IMR-90 (cell line): ENCODE results near the gene SLC16A1.

Source experiments
- CTCF ChIP-seq: conservative IDR thresholded peaks from 2 replicates; pipeline ENCODE4 v1.5.1; 2012; ENCODE audit warnings: mild to moderate bottlenecking, low read depth, low read length, improper control_type of control experiment
- POLR2A ChIP-seq: IDR thresholded peaks from 2 replicates; pipeline ENCODE4 v1.6.1; 2012; ENCODE audit warnings: mild to moderate bottlenecking, low read depth, low read length
- RCOR1 ChIP-seq: IDR thresholded peaks from 2 replicates; pipeline ENCODE4 v1.6.1; 2012; ENCODE audit warnings: mild to moderate bottlenecking, low read length, improper control_type of control experiment; ENCODE audit not compliant: insufficient replicate concordance

- no peak for TF ChIP-seq CTCF
- TF ChIP-seq POLR2A: no peak
- TF ChIP-seq RCOR1: no peak
Observed at GRCh38 chr1:112927462-112927990, 28.5 kb downstream of the SLC16A1 start.
